K562 (cell line): ENCODE data around the gene EXOC3L1. TPM values are rescaled to one million over a fixed set of nuclear protein-coding genes. Genes with fewer than 3 reads are reported as not detected.

Experiments
- ATAC-seq: fragments of 200-7000 bp; cut with Tn5 transposase; 3 replicates; pipeline ENCODE4 v1.9.1; 2020; ENCODE audit warnings: moderate library complexity
- BruUV-seq: library from RNA; stranded (reverse); fragments of 400-500 nt; replicated peaks from 2 replicates; lab custom pipeline; 2021; lab: Mats Ljungman, UMichigan
- CTCF ChIA-PET: fragments of 300-600 bp; formaldehyde crosslinking; extraction: SDS; loops from one replicate; lab custom pipeline; 2021; ENCODE audit warnings: low intra/inter-chr PET ratio; lab: Yijun Ruan, JAX
- POLR2A ChIA-PET: fragments of 300-600, 350-650 bp; sonication (Branson Sonifier 250); formaldehyde crosslinking; extraction: SDS; loops from one replicate; lab custom pipeline; 2021; ENCODE audit warnings: antibody characterized with exemption, inconsistent platforms; lab: Yijun Ruan, JAX
- DNase-seq, 4 experiments: peaks; one replicate each; pipeline versions ENCODE4 v3.0.0 to v3.0.0-alpha.2; 2011 to 2018; ENCODE audit warnings: low spot score in 3 of 4, mixed read lengths in 3 of 4; ENCODE audit errors: extremely low read depth in 1 of 4
- FAIRE-seq: peaks from 2 replicates; lab custom pipeline; 2011; peaks lifted over from hg19 to GRCh38; lab: Jason Lieb, UNC
- H2AFZ ChIP-seq: 2 replicates; pipeline ENCODE4 v1.6.0; 2011; ENCODE audit warnings: low read depth, low read length, control low read depth, inconsistent platforms
- H3K27ac ChIP-seq: fragments of 200-600 bp; 3 replicates; pipeline ENCODE4 v1.8.0; 2011; ENCODE audit warnings: low read depth, mild to moderate bottlenecking, control low read depth, inconsistent platforms, low read length, moderate library complexity, mixed read lengths; ENCODE audit errors: extremely low read depth
- H3K27me3 ChIP-seq, 2 experiments: fragments of 300-600 bp in 1 of 2; 2 replicates in 1 of 2; 3 replicates in 1 of 2; pipeline versions ENCODE4 v1.6.0 to v1.8.0; 2011; ENCODE audit warnings: inconsistent platforms in 2 of 2, low read length in 2 of 2, mild to moderate bottlenecking in 1 of 2, mixed read lengths in 1 of 2, moderate library complexity in 1 of 2; ENCODE audit not compliant: control insufficient read depth in 2 of 2, insufficient read depth in 2 of 2
- H3K36me3 ChIP-seq: fragments of 300-600 bp; 3 replicates; pipeline ENCODE4 v1.8.0; 2011; ENCODE audit warnings: mild to moderate bottlenecking, low read length, inconsistent platforms; ENCODE audit not compliant: control insufficient read depth, insufficient read depth
- H3K4me1 ChIP-seq, 2 experiments: fragments of 200-600 bp in 1 of 2; replicated peaks in 1 of 2; 2 replicates in 1 of 2; 3 replicates in 1 of 2; pipeline versions ENCODE4 v1.5.1 to v1.8.0; 2011; ENCODE audit warnings: inconsistent platforms in 2 of 2, low read length in 2 of 2, mild to moderate bottlenecking in 1 of 2, mixed read lengths in 1 of 2, moderate library complexity in 1 of 2; ENCODE audit not compliant: control insufficient read depth in 2 of 2, insufficient read depth in 2 of 2
- H3K4me2 ChIP-seq: 2 replicates; pipeline ENCODE4 v1.6.1; 2011; ENCODE audit warnings: low read length, control low read depth, inconsistent platforms, mixed read lengths; ENCODE audit not compliant: insufficient read depth
- H3K4me3 ChIP-seq: fragments of 200-600 bp; sonication (generic), shearing (Covaris generic); 2 replicates; pipeline ENCODE4 v1.5.1; 2016; ENCODE audit warnings: control low read depth, inconsistent platforms
- H3K79me2 ChIP-seq: fragments of 200-600 bp; 3 replicates; pipeline ENCODE4 v1.8.0; 2011; ENCODE audit warnings: low read length, inconsistent platforms; ENCODE audit not compliant: control insufficient read depth, insufficient read depth
- H3K9ac ChIP-seq, 2 experiments: 2 replicates each; pipeline versions ENCODE4 v1.6.0 to v1.6.1; 2011; ENCODE audit warnings: low read depth in 2 of 2, low read length in 2 of 2, control low read depth in 1 of 2, inconsistent platforms in 1 of 2, mild to moderate bottlenecking in 1 of 2, mixed read lengths in 1 of 2; ENCODE audit not compliant: insufficient read depth in 1 of 2
- H3K9me1 ChIP-seq: one replicate; pipeline ENCODE4 v1.6.0; 2011; ENCODE audit warnings: inconsistent platforms, mild to moderate bottlenecking, low read length, moderate library complexity; ENCODE audit not compliant: control insufficient read depth, insufficient read depth
- H3K9me3 ChIP-seq: replicated peaks from 2 replicates; pipeline ENCODE4 v1.5.1; 2011; ENCODE audit warnings: low read depth, low read length, inconsistent platforms; ENCODE audit not compliant: control insufficient read depth, insufficient read depth
- H4K20me1 ChIP-seq: replicated peaks from 2 replicates; pipeline ENCODE4 v1.6.1; 2011; ENCODE audit warnings: low read length, inconsistent platforms, mixed read lengths; ENCODE audit not compliant: control insufficient read depth, insufficient read depth
- CAMTA2 ChIP-seq: fragments of 250-450 bp; sonication (Bioruptor Pico); conservative IDR thresholded peaks from 2 replicates; pipeline ENCODE4 v1.5.1; 2022
- HNRNPH1 ChIP-seq: fragments of 200-400 bp; formaldehyde crosslinking; optimal IDR thresholded peaks from 2 replicates; pipeline ENCODE3; 2017; ENCODE audit warnings: low read depth, mild to moderate bottlenecking, low read length, moderate library complexity
- WGBS: fragments of 100-300 bp; shearing (Covaris generic); methylation state at CpG from one replicate; pipeline ENCODE4 v1.1.6; 2016; ENCODE audit warnings: low coverage, mixed read lengths; ENCODE audit not compliant: insufficient coverage; ENCODE audit errors: missing lambda C conversion rate; 5-methylcytosine and 5-hydroxymethylcytosine counted together
- in situ Hi-C: fragments of 300-500 bp; cut with MboI; formaldehyde crosslinking; loops from 4 replicates; pipeline ENCODE4 v1.15.0; 2018; ENCODE audit warnings: inconsistent platforms, mixed read lengths
- intact Hi-C: fragments of 100-400 bp; cut with micrococcal nuclease; formaldehyde crosslinking; loops from 2 replicates; pipeline ENCODE4 v1.14.2; 2022
- polyA plus RNA-seq, 8 experiments: library from polyadenylated mRNA; depleted of rRNA in 4 of 8; stranded (reverse) in 5 of 8; unstranded in 3 of 8; fragments of >200 nt; fragmentation: Nextera tagmentation in 2 of 8; fragmentation: Illumina TruSeq in 1 of 8; extraction: Ambion mirVana in 2 of 8; extraction: Trizol in 1 of 8; gene quantifications; 2 replicates each; pipeline versions ENCODE4 v1.2.1 to v1.2.3, GENCODE V29; 2011 to 2014; ENCODE audit warnings: inconsistent platforms in 1 of 8, missing spikeins in 1 of 8
- total RNA-seq, 7 experiments: library from RNA; depleted of rRNA in 6 of 7; stranded (reverse); fragments of >200 nt in 6 of 7; fragmentation: Illumina TruSeq in 2 of 7; extraction: Trizol in 2 of 7; gene quantifications; 2 replicates each; pipeline versions ENCODE4 v1.2.1 to v1.2.3, GENCODE V29; 2011 to 2021; ENCODE audit warnings: low replicate concordance in 1 of 7
- TF ChIP-seq, protein P1 (sequence below): fragments of 450-650 bp; formaldehyde crosslinking; IDR thresholded peaks from 2 replicates; pipeline ENCODE4 v1.4.0; 2020; ENCODE audit warnings: mild to moderate bottlenecking, mixed read lengths
- TF ChIP-seq, protein P2 (sequence below), 2 experiments: fragments of 200-800 bp in 1 of 2; sonication (Bioruptor generic) in 1 of 2; sonication (generic) in 1 of 2; formaldehyde crosslinking in 1 of 2; IDR thresholded peaks in 1 of 2; conservative IDR thresholded peaks in 1 of 2; 2 replicates each; pipeline versions ENCODE4 v1.5.0 to v1.6.1; 2016 to 2020; ENCODE audit warnings: missing compliant biosample characterization in 1 of 2, missing genetic modification characterization in 1 of 2, missing genetic modification reagents in 1 of 2
- TF ChIP-seq, protein P3 (sequence below): sonication (generic); formaldehyde crosslinking; IDR thresholded peaks from 2 replicates; pipeline ENCODE4 v1.5.0; 2020; ENCODE audit warnings: missing genetic modification reagents

Gene EXOC3L1
- total and polyA plus RNA-seq, 9 of the 15 experiments (the other 6 are each of a cell fraction or from before 2014, with no cell fraction given) = 0.08 TPM; not detected in 8

DNA sequence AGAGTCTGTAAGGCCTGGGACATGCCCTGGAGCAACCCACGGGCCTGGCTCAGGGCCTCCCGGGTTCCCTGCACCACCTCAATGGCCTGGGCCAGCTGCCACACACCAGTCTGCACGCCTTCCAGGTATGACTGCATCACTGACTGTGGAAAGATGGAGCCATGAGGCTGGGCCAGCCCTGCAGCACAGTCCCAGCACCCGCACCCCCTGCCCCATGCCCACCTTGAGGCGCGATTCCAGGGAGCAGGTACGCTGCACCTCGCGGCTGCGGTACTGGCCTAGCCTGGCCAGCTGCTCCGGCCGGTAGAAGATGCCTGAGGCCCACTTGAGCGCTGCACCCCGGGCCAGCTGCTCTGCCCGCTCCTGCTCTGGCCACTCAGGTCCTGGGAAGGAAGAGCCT lies 1.1 kb downstream of the EXOC3L1 start:
- H3K79me2 ChIP-seq = peaks cover 26% of the 10 kb centered on the region
- no peaks in the 10 kb centered on the region for H3K9me1 ChIP-seq
- no peaks in the 10 kb centered on the region for H3K27me3 ChIP-seq
- in situ Hi-C loops (no loop called here), intact Hi-C loops (loop anchor here (10.0 kb wide), 2 partner anchors 174 to 234 kb away; no protein-coding TSS in a partner anchor)
- H4K20me1 ChIP-seq = peaks cover 11% of the 10 kb centered on the region
- H3K36me3 ChIP-seq = peaks cover 11% of the 10 kb centered on the region
- 79% methylated on average over 14 of the region's 15 CpGs for WGBS
- ATAC-seq = no peak
- CTCF ChIA-PET = no interaction called here
- FAIRE-seq = no peak
- no peak overlapping the region; a peak in 1 of 4 replicates for H3K9ac ChIP-seq
- BruUV-seq = no TSS peak
- POLR2A ChIA-PET = interaction anchor here (1.0 kb wide), 1 partner anchor 12 kb away, joined by 3 read pairs; no protein-coding TSS in a partner anchor
- TF ChIP-seq CAMTA2 (CRISPR knock-in tag) (no peak), HNRNPH1 (no peak)
- H2AFZ ChIP-seq = no peak overlapping the region
- no peak overlapping the region for H3K27ac ChIP-seq
- no peak overlapping the region for H3K4me2 ChIP-seq
- H3K4me3 ChIP-seq = no peak overlapping the region
- H3K4me1 ChIP-seq = peaks cover 33 to 72% of the 10 kb centered on the region in 2 experiments
- no peaks in the 10 kb centered on the region for H3K9me3 ChIP-seq
- no peak for DNase-seq

DNA sequence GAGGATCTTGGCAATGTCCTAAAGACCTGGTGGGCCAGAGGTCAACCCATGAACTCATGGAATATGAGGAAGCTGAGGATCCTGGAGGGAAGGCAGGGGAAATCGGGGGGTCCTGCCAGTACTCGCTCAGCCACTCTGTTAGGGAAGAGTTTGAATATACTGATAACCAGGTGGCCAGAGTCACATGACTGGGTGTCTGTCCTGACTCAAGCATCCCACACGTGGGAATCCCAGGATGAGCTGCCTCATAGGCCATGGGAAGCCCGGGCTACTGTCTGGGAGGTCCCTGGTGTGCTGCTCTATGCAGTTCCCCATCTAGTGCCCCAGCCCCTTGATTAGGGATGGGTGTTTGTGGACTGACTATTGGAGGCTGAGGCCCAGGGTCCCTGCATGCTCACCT lies 1.6 kb downstream of the EXOC3L1 start:
- no peak overlapping the region for H2AFZ ChIP-seq
- no peak overlapping the region for H3K4me3 ChIP-seq
- H3K4me1 ChIP-seq = peaks cover 28 to 68% of the 10 kb centered on the region in 2 experiments
- H3K27ac ChIP-seq = no peak overlapping the region
- ATAC-seq = no peak
- ChIA-PET CTCF (no interaction called here), POLR2A (no interaction called here)
- H3K4me2 ChIP-seq = no peak overlapping the region
- no peak for FAIRE-seq
- intact Hi-C loops = loop anchor here (10.0 kb wide), 2 partner anchors 174 to 234 kb away; no protein-coding TSS in a partner anchor
- peaks cover 6% of the 10 kb centered on the region; the same call in 2 of the 3 replicates for H3K36me3 ChIP-seq
- in situ Hi-C loops = no loop called here
- H3K9me1 ChIP-seq = no peaks in the 10 kb centered on the region
- H3K79me2 ChIP-seq = peaks cover 22% of the 10 kb centered on the region
- BruUV-seq = no TSS peak
- peaks cover 11% of the 10 kb centered on the region for H4K20me1 ChIP-seq
- no peak for DNase-seq
- H3K27me3 ChIP-seq = no peaks in the 10 kb centered on the region
- H3K9ac ChIP-seq = no peak overlapping the region; a peak in 1 of 4 replicates
- no peaks in the 10 kb centered on the region for H3K9me3 ChIP-seq
- TF ChIP-seq, protein P1, sequence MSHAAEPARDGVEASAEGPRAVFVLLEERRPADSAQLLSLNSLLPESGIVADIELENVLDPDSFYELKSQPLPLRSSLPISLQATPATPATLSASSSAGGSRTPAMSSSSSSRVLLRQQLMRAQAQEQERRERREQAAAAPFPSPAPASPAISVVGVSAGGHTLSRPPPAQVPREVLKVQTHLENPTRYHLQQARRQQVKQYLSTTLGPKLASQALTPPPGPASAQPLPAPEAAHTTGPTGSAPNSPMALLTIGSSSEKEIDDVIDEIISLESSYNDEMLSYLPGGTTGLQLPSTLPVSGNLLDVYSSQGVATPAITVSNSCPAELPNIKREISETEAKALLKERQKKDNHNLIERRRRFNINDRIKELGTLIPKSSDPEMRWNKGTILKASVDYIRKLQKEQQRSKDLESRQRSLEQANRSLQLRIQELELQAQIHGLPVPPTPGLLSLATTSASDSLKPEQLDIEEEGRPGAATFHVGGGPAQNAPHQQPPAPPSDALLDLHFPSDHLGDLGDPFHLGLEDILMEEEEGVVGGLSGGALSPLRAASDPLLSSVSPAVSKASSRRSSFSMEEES (CRISPR knock-in tag) = peak; percentile 66
- TF ChIP-seq, protein P2, sequence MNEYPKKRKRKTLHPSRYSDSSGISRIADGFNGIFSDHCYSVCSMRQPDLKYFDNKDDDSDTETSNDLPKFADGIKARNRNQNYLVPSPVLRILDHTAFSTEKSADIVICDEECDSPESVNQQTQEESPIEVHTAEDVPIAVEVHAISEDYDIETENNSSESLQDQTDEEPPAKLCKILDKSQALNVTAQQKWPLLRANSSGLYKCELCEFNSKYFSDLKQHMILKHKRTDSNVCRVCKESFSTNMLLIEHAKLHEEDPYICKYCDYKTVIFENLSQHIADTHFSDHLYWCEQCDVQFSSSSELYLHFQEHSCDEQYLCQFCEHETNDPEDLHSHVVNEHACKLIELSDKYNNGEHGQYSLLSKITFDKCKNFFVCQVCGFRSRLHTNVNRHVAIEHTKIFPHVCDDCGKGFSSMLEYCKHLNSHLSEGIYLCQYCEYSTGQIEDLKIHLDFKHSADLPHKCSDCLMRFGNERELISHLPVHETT (CRISPR knock-in tag; conservative IDR thresholded peaks at IDR 0.05 in 1 of 2, IDR thresholded peaks at IDR 0.05 in 1 of 2) = no peak
- TF ChIP-seq, protein P3, sequence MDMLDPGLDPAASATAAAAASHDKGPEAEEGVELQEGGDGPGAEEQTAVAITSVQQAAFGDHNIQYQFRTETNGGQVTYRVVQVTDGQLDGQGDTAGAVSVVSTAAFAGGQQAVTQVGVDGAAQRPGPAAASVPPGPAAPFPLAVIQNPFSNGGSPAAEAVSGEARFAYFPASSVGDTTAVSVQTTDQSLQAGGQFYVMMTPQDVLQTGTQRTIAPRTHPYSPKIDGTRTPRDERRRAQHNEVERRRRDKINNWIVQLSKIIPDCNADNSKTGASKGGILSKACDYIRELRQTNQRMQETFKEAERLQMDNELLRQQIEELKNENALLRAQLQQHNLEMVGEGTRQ (CRISPR knock-in tag) = peak; percentile 40; the same call in 1 of the 2 replicates
- 43% methylated on average over 4 of the region's 4 CpGs for WGBS
